Hepatocyte (in vitro differentiated cells): ENCODE data around the gene TMEM74B. TPM values are rescaled to one million over a fixed set of nuclear protein-coding genes. Genes with fewer than 3 reads are reported as not detected.

Experiments used
- DNase-seq: peaks from one replicate; pipeline ENCODE4 v3.0.0-alpha.2; 2016; ENCODE audit warnings: low spot score
- H2AFZ ChIP-seq: fragments of 200-600 bp; sonication (generic); 2 replicates; pipeline ENCODE4 v1.6.0; 2016; ENCODE audit warnings: antibody characterized with exemption, mild to moderate bottlenecking
- H3K27ac ChIP-seq: fragments of 200-600 bp; sonication (generic); 2 replicates; pipeline ENCODE4 v1.5.1; 2016; ENCODE audit warnings: mild to moderate bottlenecking
- H3K27me3 ChIP-seq: fragments of 200-600 bp; sonication (generic); 2 replicates; pipeline ENCODE4 v1.6.1; 2016
- H3K36me3 ChIP-seq: fragments of 200-600 bp; sonication (generic); replicated peaks from 2 replicates; pipeline ENCODE4 v1.5.1; 2016; ENCODE audit warnings: low read depth; ENCODE audit not compliant: insufficient read depth
- H3K4me1 ChIP-seq: fragments of 200-600 bp; sonication (generic); 2 replicates; pipeline ENCODE4 v1.5.1; 2016; ENCODE audit warnings: mild to moderate bottlenecking, moderate library complexity; ENCODE audit not compliant: insufficient read depth
- H3K4me2 ChIP-seq: fragments of 200-600 bp; sonication (generic); 2 replicates; pipeline ENCODE4 v1.6.0; 2016
- H3K4me3 ChIP-seq: fragments of 200-600 bp; sonication (generic); 2 replicates; pipeline ENCODE4 v1.5.1; 2016; ENCODE audit warnings: mild to moderate bottlenecking
- H3K79me2 ChIP-seq: fragments of 200-600 bp; sonication (generic); 2 replicates; pipeline ENCODE4 v1.6.0; 2017; ENCODE audit warnings: mild to moderate bottlenecking
- H3K9me2 ChIP-seq: fragments of 200-600 bp; sonication (generic); replicated peaks from 2 replicates; pipeline ENCODE4 v1.6.0; 2017; ENCODE audit warnings: mild to moderate bottlenecking; ENCODE audit not compliant: insufficient read depth
- H3K9me3 ChIP-seq: fragments of 200-600 bp; sonication (generic); 2 replicates; pipeline ENCODE4 v1.5.1; 2016; ENCODE audit warnings: low read depth, mild to moderate bottlenecking
- H4K20me1 ChIP-seq: fragments of 200-600 bp; sonication (generic); 2 replicates; pipeline ENCODE4 v1.6.0; 2016; ENCODE audit warnings: mild to moderate bottlenecking; ENCODE audit not compliant: insufficient read depth, poor library complexity, severe bottlenecking
- EZH2 ChIP-seq: fragments of 200-600 bp; sonication (generic); IDR thresholded peaks from 2 replicates; pipeline ENCODE4 v1.6.1; 2016; ENCODE audit warnings: antibody characterized with exemption, mild to moderate bottlenecking, borderline replicate concordance
- EZH2phosphoT487 ChIP-seq: fragments of 200-600 bp; sonication (generic); IDR thresholded peaks from one replicate; pipeline ENCODE4 v1.6.1; 2018; ENCODE audit warnings: antibody characterized with exemption, mild to moderate bottlenecking, low read depth, moderate library complexity; ENCODE audit not compliant: unreplicated experiment, severe bottlenecking
- WGBS: methylation state at CpG from one replicate; pipeline ENCODE4 v1.1.6; 2016; ENCODE audit warnings: low lambda C conversion rate; ENCODE audit errors: missing lambda C conversion rate; 5-methylcytosine and 5-hydroxymethylcytosine counted together
- polyA plus RNA-seq: library from polyadenylated mRNA; unstranded; fragments of >200 nt; fragmentation: Nextera tagmentation; extraction: Ambion mirVana; gene quantifications from 2 replicates; pipeline ENCODE4 v1.2.1, GENCODE V29; 2016
- total RNA-seq: library from RNA; depleted of rRNA; stranded (reverse); fragments of >200 nt; gene quantifications from 2 replicates; pipeline ENCODE4 v1.2.3, GENCODE V29; 2014
- TF ChIP-seq, protein P1 (sequence below): fragments of 200-600 bp; sonication (generic); IDR thresholded peaks from 2 replicates; pipeline ENCODE4 v1.5.1; 2016; ENCODE audit warnings: antibody characterized with exemption, mild to moderate bottlenecking; ENCODE audit not compliant: poor library complexity

Gene TMEM74B
- total and polyA plus RNA-seq, 2 experiments from 2014 or later, result 5.2 to 5.5 TPM

DNA sequence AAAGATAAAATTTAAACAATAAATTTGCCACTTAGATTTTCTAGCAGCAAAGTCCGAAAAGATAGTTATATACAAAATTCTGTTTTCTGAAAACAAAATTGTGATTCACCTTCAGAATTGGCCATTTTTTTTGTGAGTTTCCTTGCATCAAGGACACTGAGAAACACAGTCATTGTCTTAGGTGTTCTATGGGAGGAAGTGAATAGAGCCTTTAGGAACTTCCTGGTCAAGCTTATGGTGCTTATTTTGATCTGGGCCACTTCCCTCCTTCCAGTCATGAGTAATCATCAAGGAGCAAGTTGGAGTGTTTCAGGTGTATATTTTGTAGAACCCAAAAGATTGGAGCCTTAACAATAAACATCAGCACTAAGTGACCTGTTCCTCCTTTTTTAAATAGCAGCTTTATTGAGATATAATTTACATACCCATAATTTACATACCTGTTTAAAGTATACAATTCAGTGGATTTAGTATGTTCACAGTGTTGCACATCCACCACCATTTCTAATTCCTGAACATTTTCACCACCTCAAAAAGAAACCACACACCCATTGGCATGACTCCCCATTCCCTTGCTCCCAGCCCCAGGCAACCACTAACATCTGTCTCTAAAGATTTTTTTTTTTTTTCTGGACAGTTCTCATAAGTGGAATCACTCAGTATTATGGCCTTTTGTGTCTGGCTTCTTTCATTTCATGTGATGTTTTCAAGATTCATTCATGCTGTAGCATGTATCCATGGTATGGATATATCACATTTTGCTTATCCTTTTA, 17.6 kb downstream of the TMEM74B start:
- WGBS, result 91% methylated on average over 1 of the region's 1 CpG
- Histone ChIP-seq H3K4me1 (no peaks in the 10 kb centered on the region), H3K27ac (no peak overlapping the region), H3K27me3 (no peaks in the 10 kb centered on the region), H4K20me1 (peaks cover 3% of the 10 kb centered on the region), H2AFZ (no peak overlapping the region), H3K79me2 (no peaks in the 10 kb centered on the region), H3K36me3 (no peaks in the 10 kb centered on the region), H3K9me3 (no peaks in the 10 kb centered on the region), H3K9me2 (no peaks in the 10 kb centered on the region), H3K4me3 (no peak overlapping the region), H3K4me2 (no peak overlapping the region)
- TF ChIP-seq, protein P1, sequence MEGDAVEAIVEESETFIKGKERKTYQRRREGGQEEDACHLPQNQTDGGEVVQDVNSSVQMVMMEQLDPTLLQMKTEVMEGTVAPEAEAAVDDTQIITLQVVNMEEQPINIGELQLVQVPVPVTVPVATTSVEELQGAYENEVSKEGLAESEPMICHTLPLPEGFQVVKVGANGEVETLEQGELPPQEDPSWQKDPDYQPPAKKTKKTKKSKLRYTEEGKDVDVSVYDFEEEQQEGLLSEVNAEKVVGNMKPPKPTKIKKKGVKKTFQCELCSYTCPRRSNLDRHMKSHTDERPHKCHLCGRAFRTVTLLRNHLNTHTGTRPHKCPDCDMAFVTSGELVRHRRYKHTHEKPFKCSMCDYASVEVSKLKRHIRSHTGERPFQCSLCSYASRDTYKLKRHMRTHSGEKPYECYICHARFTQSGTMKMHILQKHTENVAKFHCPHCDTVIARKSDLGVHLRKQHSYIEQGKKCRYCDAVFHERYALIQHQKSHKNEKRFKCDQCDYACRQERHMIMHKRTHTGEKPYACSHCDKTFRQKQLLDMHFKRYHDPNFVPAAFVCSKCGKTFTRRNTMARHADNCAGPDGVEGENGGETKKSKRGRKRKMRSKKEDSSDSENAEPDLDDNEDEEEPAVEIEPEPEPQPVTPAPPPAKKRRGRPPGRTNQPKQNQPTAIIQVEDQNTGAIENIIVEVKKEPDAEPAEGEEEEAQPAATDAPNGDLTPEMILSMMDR, result no peak
- TF ChIP-seq EZH2phosphoT487, result no peak
- no peak for TF ChIP-seq EZH2
- DNase-seq, result no peak

DNA sequence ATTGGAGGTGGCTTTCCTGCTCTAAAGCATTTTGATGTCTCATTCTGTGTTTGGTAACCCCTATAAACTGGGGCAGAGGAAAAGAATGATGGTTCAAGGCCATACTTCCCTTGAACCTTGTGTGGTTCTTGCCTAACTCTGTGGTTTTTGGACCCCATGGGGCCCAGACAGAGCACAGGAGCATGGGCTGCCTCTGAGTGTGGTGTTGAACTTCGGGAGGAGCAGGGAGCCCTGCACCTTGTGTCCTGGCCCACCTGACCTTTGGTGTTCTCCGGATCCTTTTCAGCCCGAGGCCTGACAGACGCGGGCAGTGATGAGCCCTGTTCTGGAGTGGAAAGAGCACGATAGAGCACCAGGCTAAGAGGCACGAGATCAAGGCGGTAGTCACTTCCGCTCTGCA, 18.8 kb downstream of the TMEM74B start:
- DNase-seq, result no peak
- no peaks in the 10 kb centered on the region for H3K79me2 ChIP-seq
- no peaks in the 10 kb centered on the region for H3K27me3 ChIP-seq
- no peak overlapping the region for H3K27ac ChIP-seq
- WGBS, result over 99% methylated on average over 9 of the region's 9 CpGs
- no peaks in the 10 kb centered on the region for H3K4me1 ChIP-seq
- H3K4me2 ChIP-seq, result no peak overlapping the region
- no peaks in the 10 kb centered on the region for H3K9me3 ChIP-seq
- no peak overlapping the region for H3K4me3 ChIP-seq
- no peak overlapping the region for H2AFZ ChIP-seq
- no peaks in the 10 kb centered on the region for H3K36me3 ChIP-seq
- TF ChIP-seq EZH2phosphoT487 (no peak), EZH2 (no peak)
- TF ChIP-seq, protein P1, result no peak
- peaks cover 3% of the 10 kb centered on the region for H4K20me1 ChIP-seq
- H3K9me2 ChIP-seq, result no peaks in the 10 kb centered on the region

DNA sequence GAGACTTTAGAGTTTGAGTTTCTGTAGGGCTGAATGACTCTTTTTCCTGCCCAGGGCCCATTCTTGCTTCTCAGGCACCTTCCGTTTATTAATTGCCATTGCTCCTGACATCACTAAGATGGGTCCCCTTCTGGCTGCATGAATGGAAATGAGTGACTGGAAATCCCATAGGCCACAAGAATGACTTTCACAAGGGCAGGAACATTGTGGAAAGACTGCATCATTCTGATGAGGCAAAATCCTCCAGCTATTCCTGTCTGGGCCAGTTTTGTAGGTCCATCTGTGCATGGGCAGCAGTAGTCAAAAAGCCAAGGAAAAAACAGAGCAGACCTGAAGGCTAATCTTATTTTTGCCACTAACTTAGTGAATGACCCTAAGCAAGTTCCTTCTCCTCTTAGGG, 19.3 kb downstream of the TMEM74B start:
- H3K27me3 ChIP-seq, result no peaks in the 10 kb centered on the region
- H3K4me3 ChIP-seq, result no peak overlapping the region
- H3K9me3 ChIP-seq, result no peaks in the 10 kb centered on the region
- no peak for DNase-seq
- no peaks in the 10 kb centered on the region for H3K79me2 ChIP-seq
- H3K4me2 ChIP-seq, result no peak overlapping the region
- H3K36me3 ChIP-seq, result no peaks in the 10 kb centered on the region
- H3K27ac ChIP-seq, result no peak overlapping the region
- H2AFZ ChIP-seq, result no peak overlapping the region
- H3K9me2 ChIP-seq, result no peaks in the 10 kb centered on the region
- no peaks in the 10 kb centered on the region for H3K4me1 ChIP-seq
- 100% methylated on average over 1 of the region's 1 CpG for WGBS
- TF ChIP-seq EZH2 (no peak), EZH2phosphoT487 (no peak)
- TF ChIP-seq, protein P1, result no peak
- peaks cover 3% of the 10 kb centered on the region for H4K20me1 ChIP-seq

DNA sequence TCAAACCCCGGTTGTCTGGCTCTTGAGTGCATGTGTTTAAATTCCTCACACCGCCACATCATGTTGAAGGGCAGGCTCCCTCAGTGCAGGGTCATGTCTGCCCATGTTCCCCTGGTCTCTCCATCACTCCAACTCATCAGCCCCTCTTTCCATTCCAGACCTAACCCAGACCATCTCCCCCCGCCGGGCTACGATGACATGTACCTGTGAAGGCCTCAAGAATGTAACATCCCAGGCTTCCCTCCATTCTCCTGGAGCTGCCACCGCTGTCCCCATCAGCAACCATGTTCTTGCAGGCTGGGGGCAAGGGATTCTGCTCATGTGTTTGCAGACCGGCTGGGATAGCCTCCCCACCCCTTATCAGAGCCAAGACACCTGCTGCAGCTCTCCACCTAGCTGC, 19.9 kb downstream of the TMEM74B start:
- DNase-seq, result no peak

More for the DNA sequence above, 19.9 kb downstream of the TMEM74B start:
- Histone ChIP-seq H3K27ac (no peak overlapping the region), H3K79me2 (no peaks in the 10 kb centered on the region), H3K27me3 (no peaks in the 10 kb centered on the region), H2AFZ (no peak overlapping the region), H3K9me2 (no peaks in the 10 kb centered on the region), H3K9me3 (no peaks in the 10 kb centered on the region), H3K4me3 (no peak overlapping the region), H3K4me1 (no peaks in the 10 kb centered on the region), H4K20me1 (peaks cover 3% of the 10 kb centered on the region), H3K4me2 (no peak overlapping the region), H3K36me3 (no peaks in the 10 kb centered on the region)
- TF ChIP-seq EZH2 (no peak), EZH2phosphoT487 (no peak)
- TF ChIP-seq, protein P1, result no peak
- 93% methylated on average over 7 of the region's 7 CpGs for WGBS
